GM12891 (cell line): ENCODE data around the gene LEP. TPM values are rescaled to one million over a fixed set of nuclear protein-coding genes. Genes with fewer than 3 reads are reported as not detected.

Source experiments
- DNase-seq: peaks from one replicate; pipeline ENCODE4 v3.0.0; 2011; ENCODE audit warnings: low spot score; ENCODE audit not compliant: insufficient read length
- FAIRE-seq: peaks from 2 replicates; lab custom pipeline; 2011; peaks lifted over from hg19 to GRCh38; lab: Jason Lieb, UNC
- PAX5 ChIP-seq: IDR thresholded peaks from 2 replicates; pipeline ENCODE4 v1.6.1; 2011; ENCODE audit warnings: low read length, moderate library complexity, mild to moderate bottlenecking; ENCODE audit not compliant: insufficient read depth, severe bottlenecking
- POLR2A ChIP-seq: IDR thresholded peaks from 2 replicates; pipeline ENCODE4 v1.6.1; 2011; ENCODE audit warnings: low read depth, low read length, control low read depth
- POLR2AphosphoS5 ChIP-seq: IDR thresholded peaks from 2 replicates; pipeline ENCODE4 v1.6.1; 2011; ENCODE audit warnings: low read depth, low read length, control low read depth
- POU2F2 ChIP-seq: IDR thresholded peaks from 2 replicates; pipeline ENCODE4 v1.6.1; 2011; ENCODE audit warnings: low read depth, mild to moderate bottlenecking, control low read depth, low read length, moderate library complexity
- SPI1 ChIP-seq: IDR thresholded peaks from 2 replicates; pipeline ENCODE4 v1.6.1; 2011; ENCODE audit warnings: low read depth, low read length, control low read depth
- TAF1 ChIP-seq: IDR thresholded peaks from 2 replicates; pipeline ENCODE4 v1.6.1; 2011; ENCODE audit warnings: low read depth, low read length, control low read depth
- polyA plus RNA-seq: library from polyadenylated mRNA; unstranded; fragments of >200 nt; gene quantifications from one replicate; pipeline ENCODE4 v1.2.1, GENCODE V29; 2012; ENCODE audit warnings: low read depth, missing spikeins, inconsistent platforms; ENCODE audit not compliant: missing spikeins

LEP gene
- polyA plus RNA-seq: not detected

DNA sequence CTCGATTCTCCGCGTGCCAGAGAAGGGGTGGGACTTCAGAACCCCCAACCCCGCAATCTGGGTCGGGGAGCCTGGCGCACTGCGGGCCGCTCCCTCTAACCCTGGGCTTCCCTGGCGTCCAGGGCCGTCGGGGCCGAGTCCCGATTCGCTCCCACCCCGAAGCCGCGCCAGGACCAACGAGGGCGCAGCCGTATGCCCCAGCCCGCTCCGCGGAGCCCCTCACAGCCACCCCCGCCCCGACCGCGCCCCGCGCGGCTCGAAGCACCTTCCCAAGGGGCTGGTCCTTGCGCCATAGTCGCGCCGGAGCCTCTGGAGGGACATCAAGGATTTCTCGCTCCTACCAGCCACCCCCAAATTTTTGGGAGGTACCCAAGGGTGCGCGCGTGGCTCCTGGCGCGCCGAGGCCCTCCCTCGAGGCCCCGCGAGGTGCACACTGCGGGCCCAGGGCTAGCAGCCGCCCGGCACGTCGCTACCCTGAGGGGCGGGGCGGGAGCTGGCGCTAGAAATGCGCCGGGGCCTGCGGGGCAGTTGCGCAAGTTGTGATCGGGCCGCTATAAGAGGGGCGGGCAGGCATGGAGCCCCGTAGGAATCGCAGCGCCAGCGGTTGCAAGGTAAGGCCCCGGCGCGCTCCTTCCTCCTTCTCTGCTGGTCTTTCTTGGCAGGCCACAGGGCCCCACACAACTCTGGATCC lies at the start of gene LEP:
TSS of gene LEP (plus strand) at position 583 of the 691 bp plus-strand sequence. CDS start 10,741 bp downstream, outside the sequence.
- DNase-seq (no peak), FAIRE-seq (no peak)
- no peak for TF ChIP-seq POLR2AphosphoS5
- TF ChIP-seq POLR2A: no peak
- no peak for TF ChIP-seq SPI1
- TF ChIP-seq TAF1: no peak
- TF ChIP-seq PAX5: no peak
- TF ChIP-seq POU2F2: no peak

DNA sequence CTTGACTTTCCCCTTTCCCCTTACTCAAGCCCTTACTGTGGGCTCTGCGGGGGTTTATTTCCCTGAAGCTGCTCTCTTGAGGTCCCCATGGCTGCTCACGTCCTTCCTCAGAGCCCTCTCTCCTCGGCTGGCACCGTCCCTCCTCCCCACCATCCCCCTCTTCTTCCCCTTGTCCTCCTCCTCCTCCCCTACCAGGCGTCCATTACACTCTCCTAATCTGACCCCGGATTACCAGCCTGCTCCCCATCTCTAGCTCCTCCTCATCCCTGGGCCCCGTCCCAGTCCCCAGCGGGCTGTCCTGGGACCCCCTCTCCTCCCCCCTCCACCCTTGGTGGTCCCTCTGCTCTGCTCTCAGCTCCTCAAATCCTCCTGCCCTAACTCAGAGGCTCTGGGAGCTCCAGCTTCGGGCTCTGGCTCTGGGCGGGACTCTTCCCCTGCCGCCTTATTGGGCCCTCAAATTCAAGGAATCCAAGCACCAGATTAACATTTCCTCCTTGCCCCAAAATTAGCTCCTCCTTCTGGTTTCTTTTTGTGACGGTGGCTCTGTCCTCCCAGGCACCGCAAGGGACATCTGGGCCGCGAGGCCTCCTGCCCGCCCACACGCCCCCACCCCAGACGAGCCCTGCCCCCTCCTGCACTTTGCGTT lies 48.5 kb upstream of the LEP start:
- TF ChIP-seq POU2F2 (no peak), POLR2AphosphoS5 (no peak), PAX5 (no peak), POLR2A (no peak), SPI1 (no peak), TAF1 (no peak)
- FAIRE-seq (no peak), DNase-seq (no peak)

DNA sequence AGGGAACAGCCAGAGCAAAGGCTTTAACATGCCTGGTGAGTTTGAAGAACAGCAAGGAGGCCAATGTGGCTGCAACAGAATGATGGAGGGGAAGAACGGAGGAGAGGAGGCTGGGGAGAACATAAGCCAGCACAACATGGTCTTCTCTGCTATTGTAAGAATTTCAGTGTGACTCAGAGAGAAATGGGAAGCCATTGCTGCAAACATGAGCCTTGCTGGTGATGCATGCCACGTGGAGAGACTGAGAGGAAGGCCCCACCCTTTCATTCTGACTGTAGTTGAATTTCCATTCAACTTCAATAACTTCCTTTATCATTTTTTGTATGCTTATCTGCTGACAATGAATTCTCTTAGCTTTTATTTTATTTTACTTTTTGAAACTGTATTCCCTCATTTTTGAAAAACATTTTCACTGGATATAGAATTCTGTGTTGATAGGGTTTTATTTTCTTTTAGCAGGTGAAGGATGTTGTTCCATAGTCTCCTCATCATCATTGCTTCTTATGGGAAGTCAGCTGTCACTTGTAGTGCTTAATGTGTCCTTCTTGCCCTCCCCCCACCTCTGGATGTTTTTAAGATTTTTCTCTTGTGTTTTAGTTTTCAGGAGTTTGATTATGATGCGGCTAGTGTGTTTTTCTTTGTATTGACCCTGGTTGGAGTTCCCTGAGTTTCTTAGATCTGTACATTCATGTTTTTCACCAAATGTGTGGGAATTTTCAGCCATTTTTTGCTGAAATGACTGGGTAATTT lies 46.4 kb upstream of the LEP start:
- DNase-seq (no peak), FAIRE-seq (no peak)
- TF ChIP-seq POLR2A (no peak), PAX5 (no peak), POLR2AphosphoS5 (no peak), TAF1 (no peak), POU2F2 (no peak), SPI1 (no peak)

DNA sequence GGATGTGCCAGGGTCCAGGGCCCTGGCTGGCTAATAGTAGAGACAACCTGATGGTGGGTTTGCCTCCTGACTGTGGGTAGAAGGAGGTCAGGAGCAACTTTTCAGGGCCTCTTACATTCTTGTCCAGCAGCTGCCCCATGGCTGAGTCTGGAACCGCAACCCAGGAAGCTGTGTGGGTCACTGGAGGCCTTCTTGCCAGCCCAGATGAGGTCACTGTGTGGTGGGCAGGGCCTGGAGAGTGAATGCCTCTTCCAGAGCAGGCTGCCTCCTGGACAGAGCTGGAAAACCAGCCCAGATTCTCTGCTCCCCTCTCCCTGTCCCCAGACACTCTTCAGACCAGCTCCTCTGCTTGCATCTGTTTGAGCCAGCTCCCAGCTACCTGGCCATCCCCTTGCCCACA lies 43.5 kb upstream of the LEP start:
- FAIRE-seq: no peak
- no peak for DNase-seq
- TF ChIP-seq TAF1 (no peak), POLR2AphosphoS5 (no peak), PAX5 (no peak), SPI1 (no peak), POU2F2 (no peak), POLR2A (no peak)

DNA sequence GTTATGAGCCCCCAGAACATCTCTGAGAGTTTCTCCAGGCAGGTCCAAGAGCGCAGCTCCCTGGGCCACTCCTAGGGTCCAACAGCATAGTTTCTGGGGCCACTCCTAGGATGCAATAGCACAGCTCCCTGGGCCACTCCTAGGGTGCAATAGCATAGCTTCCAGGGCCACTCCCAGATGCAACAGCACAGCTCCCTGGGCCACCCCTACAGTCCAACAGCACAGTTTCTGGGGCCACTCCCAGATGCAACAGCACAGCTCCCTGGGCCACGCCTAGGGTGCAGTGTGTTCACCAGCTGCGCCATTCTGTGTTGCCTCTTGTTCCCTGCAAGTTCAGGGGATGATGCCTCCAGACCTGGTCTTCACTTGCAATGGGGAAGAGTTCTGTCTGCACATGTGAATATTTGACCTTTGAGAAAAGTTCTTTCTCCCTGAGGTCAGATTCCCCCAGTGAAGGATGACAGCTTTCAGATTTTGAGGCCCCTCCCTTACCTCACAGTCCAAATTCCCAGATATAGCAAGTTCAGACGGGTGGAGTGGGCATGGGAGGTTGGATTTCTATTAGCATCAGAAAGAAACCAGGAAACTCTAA lies 43.0 kb upstream of the LEP start:
- TF ChIP-seq POLR2AphosphoS5 (no peak), SPI1 (no peak), PAX5 (no peak), POLR2A (no peak), POU2F2 (no peak), TAF1 (no peak)
- no peak for DNase-seq
- no peak for FAIRE-seq

DNA sequence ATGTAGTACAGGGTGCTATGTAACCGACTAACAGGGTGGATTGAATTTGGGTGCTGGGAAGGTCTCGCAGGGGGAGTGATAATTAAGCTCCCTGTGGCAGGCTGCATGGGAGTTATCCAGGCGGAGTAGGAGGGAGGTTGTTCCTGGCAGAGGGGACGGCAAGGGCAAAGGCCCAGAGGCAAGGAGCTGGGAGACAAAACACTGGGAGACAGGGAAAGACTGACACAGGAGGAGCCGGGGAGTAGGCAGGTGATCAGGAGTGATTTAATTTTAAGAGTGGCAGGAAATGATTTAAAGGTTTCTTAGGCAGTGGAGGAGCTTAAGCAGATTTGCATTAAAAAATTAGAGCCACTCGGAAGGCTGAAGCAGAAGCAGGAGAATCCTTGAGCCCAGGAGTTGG lies 40.7 kb upstream of the LEP start:
- TF ChIP-seq POLR2A: no peak
- no peak for DNase-seq
- FAIRE-seq: no peak

DNA sequence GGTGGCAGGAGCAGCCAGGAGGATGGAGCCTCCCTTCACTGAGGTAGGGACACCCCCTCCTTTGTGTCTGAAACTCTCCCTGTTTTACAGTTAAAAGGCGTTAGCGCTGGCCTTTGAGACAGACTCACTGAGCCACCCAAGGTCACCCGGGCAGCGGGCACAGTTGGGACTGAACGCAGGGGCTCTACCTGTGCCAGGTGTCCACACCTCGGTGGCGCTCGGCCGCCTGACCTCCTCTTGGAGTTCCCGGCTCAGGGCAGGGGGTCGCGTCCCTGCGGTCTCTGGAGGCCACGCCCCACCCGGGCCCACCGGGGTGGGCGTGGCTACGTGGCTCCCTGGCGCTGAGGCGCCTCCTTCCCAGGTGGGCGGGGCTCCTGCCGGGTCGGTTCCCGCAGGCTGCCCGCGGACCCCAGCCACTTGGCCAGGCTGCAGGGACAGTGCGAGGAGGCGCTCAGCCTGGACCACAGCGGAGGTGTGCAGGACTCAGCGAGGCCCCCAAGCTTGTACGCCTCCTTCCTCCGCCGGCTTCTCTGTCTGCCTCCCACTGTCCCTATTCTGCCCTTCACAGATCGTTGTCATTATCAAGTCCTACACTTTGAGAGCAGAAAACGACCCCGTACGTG lies 39.9 kb upstream of the LEP start:
- FAIRE-seq (no peak), DNase-seq (no peak)
- TF ChIP-seq PAX5 (no peak), POLR2A (no peak), TAF1 (no peak), SPI1 (no peak)

DNA sequence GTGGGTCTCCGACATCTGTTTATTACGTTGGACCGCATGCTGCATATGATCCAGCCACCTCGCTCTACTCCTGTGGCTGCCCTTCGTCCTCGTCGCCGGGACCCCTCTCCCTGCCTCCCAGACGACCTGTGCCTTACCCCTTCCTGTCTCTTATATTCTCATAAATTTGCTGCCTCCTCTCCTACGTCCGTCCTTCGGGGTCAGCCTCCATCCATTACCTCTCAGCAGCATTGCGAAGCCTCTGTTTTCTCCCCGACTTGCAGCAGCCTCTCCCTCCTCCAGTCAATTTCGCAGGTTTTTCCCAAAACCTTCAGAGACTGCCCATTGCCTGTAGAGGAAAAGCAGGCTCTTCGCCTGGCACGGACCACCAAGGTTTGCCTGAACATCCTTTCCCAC lies 39.4 kb upstream of the LEP start:
- TF ChIP-seq SPI1: no peak
- FAIRE-seq: no peak

DNA sequence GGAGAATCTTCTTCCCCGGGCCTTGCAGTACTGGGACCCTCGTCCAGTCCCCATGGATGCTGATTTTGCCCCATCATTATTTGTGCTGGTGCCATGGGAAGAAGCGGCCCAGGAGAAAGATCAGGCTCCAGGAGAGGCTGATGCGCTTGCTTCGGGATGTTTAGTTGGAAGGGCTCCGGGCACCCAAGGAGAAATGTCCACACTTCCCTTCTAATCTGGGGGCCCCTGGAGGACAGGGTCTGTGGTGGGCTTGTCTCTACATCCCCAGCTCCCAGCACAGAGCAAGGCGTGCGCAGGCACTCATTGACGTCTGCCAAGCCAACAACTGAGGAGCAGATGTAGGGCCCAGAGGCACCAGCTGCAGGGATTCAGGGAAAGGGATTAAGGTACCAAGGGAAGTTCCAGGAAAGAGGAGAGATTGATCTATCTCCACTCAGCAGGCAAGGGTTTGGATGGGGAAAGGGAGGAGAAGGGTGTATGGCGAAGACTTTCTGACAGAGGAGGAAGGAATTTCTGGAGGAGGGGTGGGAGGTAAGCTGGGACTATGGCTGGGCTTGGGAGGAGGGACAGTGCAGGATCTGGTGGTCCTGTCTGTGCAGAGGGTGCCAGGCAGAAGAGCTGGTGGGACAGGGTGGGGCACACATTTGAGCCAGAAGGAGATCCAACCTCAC lies 38.7 kb upstream of the LEP start:
- FAIRE-seq (no peak), DNase-seq (no peak)
- TF ChIP-seq POLR2A (no peak), SPI1 (no peak), POLR2AphosphoS5 (no peak), TAF1 (no peak), POU2F2 (no peak), PAX5 (no peak)

More for the DNA sequence above, 39.4 kb upstream of the LEP start:
- DNase-seq: no peak
